SK-N-SH (cell line): ENCODE measurements around the gene PSEN2. TPM values are rescaled to one million over a fixed set of nuclear protein-coding genes. Genes with fewer than 3 reads are reported as not detected.
A peak's percentile ranks its signal among the peaks of the same experiment; 100 is the strongest.

Source experiments
- CTCF ChIA-PET: fragments of 300-600, 350-600 bp; formaldehyde crosslinking; extraction: SDS; loops from one replicate; lab custom pipeline; 2021; lab: Yijun Ruan, JAX
- POLR2A ChIA-PET: fragments of 350-600 bp; sonication (Branson Sonifier 250); formaldehyde crosslinking; extraction: SDS; loops from one replicate; lab custom pipeline; 2020; ENCODE audit warnings: antibody characterized with exemption, inconsistent platforms; lab: Yijun Ruan, JAX
- DNase-seq: peaks from one replicate; pipeline ENCODE4 v3.0.0; 2012
- H2AFZ ChIP-seq: fragments of 200-600 bp; sonication (generic); 2 replicates; pipeline ENCODE4 v1.8.1; 2016; ENCODE audit warnings: antibody characterized with exemption, mild to moderate bottlenecking, low read depth
- H3F3A ChIP-seq: fragments of 200-600 bp; sonication (generic); replicated peaks from 2 replicates; pipeline ENCODE3; 2016; ENCODE audit warnings: antibody characterized with exemption, mild to moderate bottlenecking; ENCODE audit not compliant: insufficient read depth
- H3K27ac ChIP-seq, 2 experiments: fragments of 200-500 bp in 1 of 2; fragments of 200-600 bp in 1 of 2; sonication (Bioruptor generic) in 1 of 2; sonication (generic), shearing (Covaris generic) in 1 of 2; 2 replicates each; pipeline versions ENCODE4 v1.5.1 to v1.6.1; 2014 to 2016; ENCODE audit warnings: low read depth in 2 of 2, inconsistent platforms in 1 of 2, low read length in 1 of 2, mild to moderate bottlenecking in 1 of 2, mixed read lengths in 1 of 2
- H3K27me3 ChIP-seq: fragments of 200-600 bp; sonication (generic), shearing (Covaris generic); 2 replicates; pipeline ENCODE4 v1.6.1; 2016; ENCODE audit warnings: mixed run types; ENCODE audit not compliant: insufficient read depth
- H3K36me3 ChIP-seq, 2 experiments: fragments of 200-500 bp in 1 of 2; fragments of 200-600 bp in 1 of 2; sonication (Bioruptor generic) in 1 of 2; sonication (generic) in 1 of 2; replicated peaks in 1 of 2; 2 replicates each; pipeline versions ENCODE3 to v1.5.1; 2014 to 2016; ENCODE audit warnings: low read length in 1 of 2, mild to moderate bottlenecking in 1 of 2; ENCODE audit not compliant: insufficient read depth in 2 of 2, control insufficient read depth in 1 of 2
- H3K4me1 ChIP-seq, 2 experiments: fragments of 200-500 bp in 1 of 2; fragments of 200-600 bp in 1 of 2; sonication (Bioruptor generic) in 1 of 2; sonication (generic), shearing (Covaris generic) in 1 of 2; 2 replicates each; pipeline versions ENCODE4 v1.5.1 to v1.6.1; 2014 to 2016; ENCODE audit warnings: low read depth in 1 of 2, low read length in 1 of 2, mixed run types in 1 of 2; ENCODE audit not compliant: insufficient read depth in 2 of 2, control insufficient read depth in 1 of 2
- H3K4me2 ChIP-seq: fragments of 200-600 bp; sonication (generic), shearing (Covaris generic); 2 replicates; pipeline ENCODE4 v1.6.1; 2017; ENCODE audit warnings: mixed run types
- H3K4me3 ChIP-seq, 2 experiments: fragments of 200-500 bp in 1 of 2; fragments of 200-600 bp in 1 of 2; sonication (Bioruptor generic) in 1 of 2; sonication (generic), shearing (Covaris generic) in 1 of 2; 2 replicates each; pipeline versions ENCODE4 v1.5.1 to v1.8.1; 2014 to 2016; ENCODE audit warnings: low read depth in 2 of 2, inconsistent platforms in 1 of 2, low read length in 1 of 2, mild to moderate bottlenecking in 1 of 2, mixed read lengths in 1 of 2, moderate library complexity in 1 of 2
- H3K79me2 ChIP-seq: fragments of 200-600 bp; sonication (generic); 2 replicates; pipeline ENCODE4 v1.8.1; 2017; ENCODE audit warnings: mild to moderate bottlenecking; ENCODE audit not compliant: insufficient read depth
- H3K9ac ChIP-seq: fragments of 200-600 bp; sonication (generic); 2 replicates; pipeline ENCODE4 v1.6.1; 2017; ENCODE audit warnings: mixed run types
- H3K9me2 ChIP-seq: fragments of 200-600 bp; sonication (generic); 2 replicates; pipeline ENCODE4 v1.6.1; 2017; ENCODE audit warnings: mixed run types
- H3K9me3 ChIP-seq: fragments of 200-600 bp; sonication (generic); 2 replicates; pipeline ENCODE4 v1.6.1; 2017; ENCODE audit warnings: mixed run types, mild to moderate bottlenecking, moderate library complexity
- H4K20me1 ChIP-seq: fragments of 200-600 bp; sonication (generic); 2 replicates; pipeline ENCODE4 v1.6.1; 2017; ENCODE audit warnings: mild to moderate bottlenecking, mixed run types; ENCODE audit not compliant: insufficient read depth
- CHD2 ChIP-seq: fragments of 150-350 bp; IDR thresholded peaks from 2 replicates; pipeline ENCODE4 v1.6.1; 2018; ENCODE audit warnings: low read length; ENCODE audit not compliant: partially characterized antibody
- FOSL2 ChIP-seq: IDR thresholded peaks from 2 replicates; pipeline ENCODE4 v1.4.0; 2012; ENCODE audit warnings: low read depth, mild to moderate bottlenecking, moderate library complexity, borderline replicate concordance
- FOXJ3 ChIP-seq: sonication (generic); formaldehyde crosslinking; IDR thresholded peaks from 2 replicates; pipeline ENCODE4 v1.5.1; 2020; ENCODE audit warnings: mild to moderate bottlenecking, missing genetic modification reagents
- FOXM1 ChIP-seq: IDR thresholded peaks from 2 replicates; pipeline ENCODE4 v1.4.0; 2012; ENCODE audit warnings: low read depth, mild to moderate bottlenecking
- GABPA ChIP-seq: IDR thresholded peaks from 2 replicates; pipeline ENCODE4 v1.4.0; 2012; ENCODE audit warnings: low read depth, mild to moderate bottlenecking
- JUND ChIP-seq: IDR thresholded peaks from 2 replicates; pipeline ENCODE4 v1.4.0; 2012
- MEF2A ChIP-seq: IDR thresholded peaks from 2 replicates; pipeline ENCODE4 v1.4.0; 2012; ENCODE audit warnings: low read depth, borderline replicate concordance
- MXI1 ChIP-seq: IDR thresholded peaks from 2 replicates; pipeline ENCODE4 v1.6.1; 2012; ENCODE audit warnings: mild to moderate bottlenecking, low read depth, low read length, improper control_type of control experiment
- NRF1 ChIP-seq: IDR thresholded peaks from 2 replicates; pipeline ENCODE4 v1.6.1; 2012; ENCODE audit warnings: low read depth, mild to moderate bottlenecking, low read length
- RFX5 ChIP-seq: IDR thresholded peaks from 2 replicates; pipeline ENCODE4 v1.6.1; 2012; ENCODE audit warnings: mild to moderate bottlenecking, improper control_type of control experiment, low read length
- SIN3A ChIP-seq: IDR thresholded peaks from 2 replicates; pipeline ENCODE4 v1.6.1; 2012; ENCODE audit warnings: low read depth, mild to moderate bottlenecking, low read length, moderate library complexity, borderline replicate concordance
- SMC3 ChIP-seq: IDR thresholded peaks from 2 replicates; pipeline ENCODE4 v1.6.1; 2012; ENCODE audit warnings: low read depth, low read length, improper control_type of control experiment
- TAF1 ChIP-seq: IDR thresholded peaks from 2 replicates; pipeline ENCODE4 v1.6.1; 2012; ENCODE audit warnings: low read depth, mild to moderate bottlenecking, low read length, moderate library complexity, borderline replicate concordance
- TCF12 ChIP-seq: IDR thresholded peaks from 2 replicates; pipeline ENCODE4 v1.4.0; 2012
- TEAD4 ChIP-seq: IDR thresholded peaks from 2 replicates; pipeline ENCODE4 v1.4.0; 2012; ENCODE audit warnings: mild to moderate bottlenecking, borderline replicate concordance; ENCODE audit not compliant: insufficient read depth
- YY1 ChIP-seq: IDR thresholded peaks from 2 replicates; pipeline ENCODE4 v1.4.0; 2012; ENCODE audit warnings: low read depth, mild to moderate bottlenecking
- WGBS: methylation state at CpG from one replicate; pipeline ENCODE4 v1.1.6; 2017; ENCODE audit warnings: low lambda C conversion rate; 5-methylcytosine and 5-hydroxymethylcytosine counted together
- polyA plus RNA-seq, 3 experiments: library from polyadenylated mRNA; depleted of rRNA; stranded (reverse); fragments of >200 nt; gene quantifications; 2 replicates each; pipeline ENCODE4 v1.2.3, GENCODE V29; 2012

The PSEN2 gene
- polyA plus RNA-seq, 1 of the 3 experiments (the other 2 are of a cell fraction) = 20.2 TPM

DNA sequence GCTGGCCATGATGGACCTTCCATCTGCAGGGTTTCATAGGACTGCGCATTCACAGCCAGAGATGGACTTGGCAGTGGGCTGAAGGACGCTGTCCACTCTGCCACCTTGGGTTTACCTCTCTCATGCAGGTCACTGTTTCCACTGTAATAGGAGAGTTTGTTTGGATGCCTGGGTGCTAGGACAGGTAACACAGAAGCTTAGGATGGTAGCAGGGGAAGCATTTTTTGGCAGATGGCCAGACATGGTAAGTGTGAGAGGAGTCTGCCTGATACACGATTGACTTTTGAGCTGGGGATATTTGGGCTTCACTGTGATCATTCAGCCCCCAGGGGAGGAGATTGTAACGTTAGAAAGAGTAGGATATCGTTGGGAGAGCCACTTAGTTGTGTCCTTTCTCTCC is 11.8 kb downstream of the PSEN2 start:
- Histone ChIP-seq H3K36me3 (peaks cover 0 to 15% of the 10 kb centered on the region in 2 experiments), H3K79me2 (no peaks in the 10 kb centered on the region), H3K9me3 (no peaks in the 10 kb centered on the region), H3K9me2 (no peaks in the 10 kb centered on the region), H3K4me2 (no peak overlapping the region), H4K20me1 (no peaks in the 10 kb centered on the region), H3K4me1 (no peaks in the 10 kb centered on the region), H2AFZ (no peak overlapping the region), H3K27ac (no peak overlapping the region)
- POLR2A ChIA-PET = no interaction called here
- 70% methylated on average over 4 of the region's 5 CpGs for WGBS
- CTCF ChIA-PET = interaction anchor here (0.9 kb wide), 2 partner anchors 11 to 249 kb away, joined by 3 read pairs; no protein-coding TSS in a partner anchor
- TF ChIP-seq MXI1 (no peak), YY1 (no peak), NRF1 (no peak)
- TF ChIP-seq, all 33 proteins: peak for 0
- Histone ChIP-seq H3K4me3 (no peak overlapping the region), H3F3A (no peaks in the 10 kb centered on the region), H3K27me3 (no peaks in the 10 kb centered on the region), H3K9ac (no peak overlapping the region)
- no peak for DNase-seq

- Histone ChIP-seq H4K20me1 (no peaks in the 10 kb centered on the region), H3K9ac (no peak overlapping the region), H3K4me1 (no peaks in the 10 kb centered on the region), H3K9me3 (no peaks in the 10 kb centered on the region), H2AFZ (no peak overlapping the region), H3K27me3 (no peaks in the 10 kb centered on the region), H3K36me3 (peaks cover 0 to 18% of the 10 kb centered on the region in 2 experiments), H3K4me3 (no peak overlapping the region), H3F3A (no peaks in the 10 kb centered on the region), H3K9me2 (no peaks in the 10 kb centered on the region), H3K4me2 (no peak overlapping the region)
- no peak for DNase-seq
- CTCF ChIA-PET = interaction anchor here (0.9 to 1.2 kb wide), 2 partner anchors 10 to 248 kb away, joined by 3 read pairs; no protein-coding TSS in a partner anchor
- TF ChIP-seq GABPA = no peak
- TF ChIP-seq YY1 = no peak
- peak; percentile 24; the same call in 1 of the 2 replicates for TF ChIP-seq FOSL2
- no peak for TF ChIP-seq TEAD4
- TF ChIP-seq, all 33 proteins: peak for 1
- Histone ChIP-seq H3K79me2 (no peaks in the 10 kb centered on the region), H3K27ac (no peak overlapping the region)
- WGBS = 92% methylated on average over 9 of the region's 9 CpGs
- POLR2A ChIA-PET = no interaction called here
These were observed 12.4 kb downstream of the PSEN2 start for GRCh38 chr1:226882631-226883409.

- Histone ChIP-seq H4K20me1 (no peaks in the 10 kb centered on the region), H3K36me3 (peaks cover 0 to 22% of the 10 kb centered on the region in 2 experiments), H2AFZ (no peak overlapping the region)
- CTCF ChIA-PET = interaction anchor here (1.2 kb wide), 1 partner anchor 249 kb away, joined by 3 read pairs; no protein-coding TSS in a partner anchor
- TF ChIP-seq GABPA = no peak
- TF ChIP-seq MXI1 = no peak
- TF ChIP-seq FOXM1 = no peak
- TF ChIP-seq CHD2 = no peak
- TF ChIP-seq RFX5 = no peak
- no peak for TF ChIP-seq MEF2A
- TF ChIP-seq FOXJ3 = no peak
- TF ChIP-seq YY1 = no peak
- no peak for TF ChIP-seq SMC3
- TF ChIP-seq JUND = no peak
- no peak for TF ChIP-seq TCF12
- TF ChIP-seq TAF1 = no peak
- no peak for TF ChIP-seq SIN3A
- TF ChIP-seq, all 33 proteins: peak for 0
- Histone ChIP-seq H3K9me3 (no peaks in the 10 kb centered on the region), H3K27ac (no peak overlapping the region), H3K79me2 (no peaks in the 10 kb centered on the region), H3K4me1 (no peaks in the 10 kb centered on the region), H3K4me2 (no peak overlapping the region), H3K27me3 (no peaks in the 10 kb centered on the region), H3F3A (no peaks in the 10 kb centered on the region), H3K4me3 (no peak overlapping the region), H3K9ac (no peak overlapping the region), H3K9me2 (no peaks in the 10 kb centered on the region)
- POLR2A ChIA-PET = no interaction called here
- 87% methylated on average over 15 of the region's 16 CpGs for WGBS
- DNase-seq = no peak
These were observed 13.2 kb downstream of the PSEN2 start for GRCh38 chr1:226883630-226884029.
